Astrocyte (in vitro differentiated cells and primary cell): ENCODE measurements around the gene COL3A1. TPM values are rescaled to one million over a fixed set of nuclear protein-coding genes. Genes with fewer than 3 reads are reported as not detected.
A peak's percentile ranks its signal among the peaks of the same experiment; 100 is the strongest.

Experiments
- DNase-seq: peaks from one replicate; pipeline ENCODE4 v3.0.0-alpha.2; 2010; ENCODE audit warnings: low read depth
- FAIRE-seq: peaks from 2 replicates; lab custom pipeline; 2011; peaks lifted over from hg19 to GRCh38; lab: Jason Lieb, UNC
- H2AFZ ChIP-seq: 2 replicates; pipeline ENCODE4 v1.6.0; 2012; ENCODE audit warnings: low read depth, low read length, inconsistent platforms
- H3K27ac ChIP-seq: 2 replicates; pipeline ENCODE4 v1.5.1; 2011; ENCODE audit warnings: low read depth, low read length, inconsistent platforms
- H3K27me3 ChIP-seq: 2 replicates; pipeline ENCODE4 v1.6.0; 2011; ENCODE audit warnings: low read length, inconsistent platforms; ENCODE audit not compliant: insufficient read depth
- H3K36me3 ChIP-seq: 2 replicates; pipeline ENCODE4 v1.5.1; 2011; ENCODE audit warnings: low read length, inconsistent platforms; ENCODE audit not compliant: insufficient read depth
- H3K4me1 ChIP-seq: 2 replicates; pipeline ENCODE4 v1.5.1; 2011; ENCODE audit warnings: low read length, inconsistent platforms; ENCODE audit not compliant: insufficient read depth
- H3K4me2 ChIP-seq: 2 replicates; pipeline ENCODE4 v1.6.0; 2012; ENCODE audit warnings: low read length, inconsistent platforms
- H3K4me3 ChIP-seq: 2 replicates; pipeline ENCODE4 v1.5.1; 2011; ENCODE audit warnings: low read depth, mild to moderate bottlenecking, low read length, inconsistent platforms; ENCODE audit not compliant: insufficient read depth
- H3K79me2 ChIP-seq: 2 replicates; pipeline ENCODE4 v1.6.0; 2012; ENCODE audit warnings: mild to moderate bottlenecking, low read length, inconsistent platforms; ENCODE audit not compliant: insufficient read depth
- H3K9ac ChIP-seq: 2 replicates; pipeline ENCODE4 v1.6.0; 2012; ENCODE audit warnings: mild to moderate bottlenecking, low read length, inconsistent platforms
- H3K9me3 ChIP-seq: 2 replicates; pipeline ENCODE4 v1.5.1; 2012; ENCODE audit warnings: low read depth, mild to moderate bottlenecking, low read length, inconsistent platforms; ENCODE audit not compliant: insufficient read depth
- H4K20me1 ChIP-seq: 2 replicates; pipeline ENCODE4 v1.6.0; 2012; ENCODE audit warnings: low read length, inconsistent platforms; ENCODE audit not compliant: insufficient read depth
- H3K27ac Mint-ChIP-seq: one replicate; pipeline ENCODE4 v1.8.0; 2021; ENCODE audit warnings: mild to moderate bottlenecking, mixed read lengths; ENCODE audit not compliant: unreplicated experiment
- H3K27me3 Mint-ChIP-seq: one replicate; pipeline ENCODE4 v1.8.0; 2021; ENCODE audit warnings: low read depth, mixed read lengths; ENCODE audit not compliant: unreplicated experiment
- H3K36me3 Mint-ChIP-seq: one replicate; pipeline ENCODE4 v1.8.0; 2021; ENCODE audit warnings: low read depth, mixed read lengths; ENCODE audit not compliant: unreplicated experiment
- H3K4me1 Mint-ChIP-seq: one replicate; pipeline ENCODE4 v1.8.0; 2021; ENCODE audit warnings: low read depth, mixed read lengths; ENCODE audit not compliant: unreplicated experiment
- H3K4me3 Mint-ChIP-seq: one replicate; pipeline ENCODE4 v1.8.0; 2021; ENCODE audit warnings: mild to moderate bottlenecking, moderate library complexity, mixed read lengths; ENCODE audit not compliant: unreplicated experiment
- H3K9me3 Mint-ChIP-seq: one replicate; pipeline ENCODE4 v1.8.0; 2021; ENCODE audit warnings: mild to moderate bottlenecking, mixed read lengths; ENCODE audit not compliant: unreplicated experiment
- CTCF ChIP-seq: IDR thresholded peaks from 2 replicates; pipeline ENCODE4 v1.5.1; 2011; ENCODE audit warnings: low read depth, mild to moderate bottlenecking, inconsistent platforms, low read length, moderate library complexity; ENCODE audit not compliant: insufficient read depth
- EZH2 ChIP-seq: IDR thresholded peaks from 2 replicates; pipeline ENCODE4 v1.6.1; 2012; ENCODE audit warnings: mild to moderate bottlenecking, low read length, inconsistent platforms; ENCODE audit not compliant: insufficient read depth
- total RNA-seq: library from RNA; stranded (reverse); gene quantifications from 2 replicates; pipeline ENCODE4 v1.2.1, GENCODE V29; 2021

Gene COL3A1
- total RNA-seq, 1 donor from 2014 or later, result 350 TPM

GRCh38 chr2:188966079-188966571, 8.0 kb upstream of the COL3A1 start:
- DNase-seq (peak; percentile 57), FAIRE-seq (peak; percentile 78)
- H3K27ac Mint-ChIP-seq, result no peak overlapping the region
- no peak overlapping the region for H3K4me3 Mint-ChIP-seq
- Histone ChIP-seq H3K27me3 (no peaks in the 10 kb centered on the region), H3K79me2 (no peaks in the 10 kb centered on the region), H3K27ac (no peak overlapping the region), H3K9me3 (no peaks in the 10 kb centered on the region), H4K20me1 (no peaks in the 10 kb centered on the region), H3K9ac (no peak overlapping the region), H3K4me1 (no peaks in the 10 kb centered on the region), H3K4me2 (no peak overlapping the region), H3K36me3 (no peaks in the 10 kb centered on the region), H3K4me3 (no peak overlapping the region), H2AFZ (no peak overlapping the region)
- TF ChIP-seq CTCF (no peak), EZH2 (no peak)
- H3K9me3 Mint-ChIP-seq, result peaks cover 2% of the 10 kb centered on the region
- no peaks in the 10 kb centered on the region for H3K27me3 Mint-ChIP-seq
- no peaks in the 10 kb centered on the region for H3K36me3 Mint-ChIP-seq
- H3K4me1 Mint-ChIP-seq, result peaks cover 8% of the 10 kb centered on the region

DNA sequence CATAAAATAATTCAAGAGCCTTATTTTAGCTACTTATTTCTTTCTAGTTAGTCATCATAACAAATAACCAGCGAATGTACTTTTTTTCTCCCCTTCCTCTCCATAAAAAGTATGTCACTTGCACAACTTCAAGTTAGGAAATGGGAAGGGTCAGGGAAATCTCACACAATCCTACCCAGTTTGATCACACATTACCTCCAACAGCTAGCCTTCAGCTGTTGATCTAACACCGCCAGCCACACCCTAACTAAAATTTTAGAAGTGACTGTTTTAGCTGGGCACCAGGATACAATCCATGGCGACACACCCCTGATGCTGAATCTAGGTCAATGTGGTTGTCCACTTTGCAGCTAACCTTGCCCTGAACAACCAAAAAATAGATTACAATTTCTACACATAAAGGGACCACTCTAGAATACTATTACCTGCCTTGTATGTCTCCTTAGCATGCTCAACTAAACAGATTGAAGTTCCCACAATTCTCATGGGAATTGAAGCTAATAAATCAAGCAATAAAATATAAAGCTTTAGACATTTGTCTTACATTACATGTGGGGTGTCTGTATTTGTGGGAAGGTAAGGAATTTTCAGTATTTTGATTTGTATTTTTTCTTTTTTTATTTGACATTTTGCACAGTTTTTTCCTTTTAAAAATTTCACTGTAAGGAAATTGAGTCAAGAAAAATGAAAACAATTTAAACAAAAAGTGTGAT, 7.3 kb upstream of the COL3A1 start:
- H3K4me1 ChIP-seq, result no peaks in the 10 kb centered on the region
- H3K4me2 ChIP-seq, result no peak overlapping the region
- Mint-ChIP-seq H3K27ac (no peak overlapping the region), H3K27me3 (no peaks in the 10 kb centered on the region), H3K4me3 (no peak overlapping the region), H3K9me3 (no peaks in the 10 kb centered on the region), H3K4me1 (peaks cover 8% of the 10 kb centered on the region), H3K36me3 (no peaks in the 10 kb centered on the region)
- no peak overlapping the region for H3K27ac ChIP-seq
- TF ChIP-seq CTCF (no peak), EZH2 (no peak)
- H3K27me3 ChIP-seq, result no peaks in the 10 kb centered on the region
- FAIRE-seq, result peak; percentile 9
- H3K9me3 ChIP-seq, result no peaks in the 10 kb centered on the region
- H3K79me2 ChIP-seq, result no peaks in the 10 kb centered on the region
- no peaks in the 10 kb centered on the region for H4K20me1 ChIP-seq
- no peak overlapping the region for H3K4me3 ChIP-seq
- H3K9ac ChIP-seq, result no peak overlapping the region
- no peak for DNase-seq
- H2AFZ ChIP-seq, result no peak overlapping the region
- no peaks in the 10 kb centered on the region for H3K36me3 ChIP-seq

DNA sequence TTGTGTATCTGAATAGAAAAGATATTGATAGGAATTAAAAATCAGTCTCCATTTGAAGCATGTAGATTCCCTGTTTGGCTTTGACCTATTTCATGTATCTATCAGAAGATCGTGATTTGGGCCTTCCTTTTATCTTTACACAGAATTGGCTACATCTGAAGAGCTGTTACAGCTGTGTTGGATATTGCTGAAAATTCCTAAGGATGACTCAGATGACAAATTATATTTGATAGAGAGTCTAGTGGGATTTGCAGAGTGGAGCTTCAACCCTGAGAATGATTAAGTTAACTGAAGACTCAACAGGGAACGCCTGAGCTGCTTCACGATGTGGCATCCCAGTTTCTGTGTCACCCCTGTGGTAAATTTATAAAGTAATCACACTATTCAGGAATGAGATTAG, 4.9 kb upstream of the COL3A1 start:
- Histone ChIP-seq H3K9ac (no peak overlapping the region), H3K27ac (no peak overlapping the region), H3K36me3 (no peaks in the 10 kb centered on the region), H4K20me1 (no peaks in the 10 kb centered on the region), H3K79me2 (peaks cover under 1% of the 10 kb centered on the region), H3K27me3 (no peaks in the 10 kb centered on the region), H3K4me3 (no peak overlapping the region), H3K9me3 (no peaks in the 10 kb centered on the region), H3K4me1 (no peaks in the 10 kb centered on the region), H2AFZ (no peak overlapping the region), H3K4me2 (no peak overlapping the region)
- Mint-ChIP-seq H3K27me3 (no peaks in the 10 kb centered on the region), H3K4me1 (peaks cover 13% of the 10 kb centered on the region), H3K9me3 (peaks cover 1% of the 10 kb centered on the region), H3K27ac (no peak overlapping the region), H3K4me3 (no peak overlapping the region), H3K36me3 (no peaks in the 10 kb centered on the region)
- FAIRE-seq, result no peak
- TF ChIP-seq CTCF (no peak), EZH2 (no peak)
- peak; percentile 88 for DNase-seq
